Epidermal melanocyte (primary cell): Measurements from ENCODE around the gene MYCT1.
"Not testable (repeated sequence)": the region's sequence is repeated elsewhere in the genome, so short reads cannot be mapped to it uniquely, and the experiment has no call there.

ENCODE experiments used
- DNase-seq: peaks from one replicate; pipeline ENCODE4 v3.0.0; 2011; ENCODE audit warnings: low spot score; ENCODE audit not compliant: insufficient read length

MYCT1 gene, protein sequence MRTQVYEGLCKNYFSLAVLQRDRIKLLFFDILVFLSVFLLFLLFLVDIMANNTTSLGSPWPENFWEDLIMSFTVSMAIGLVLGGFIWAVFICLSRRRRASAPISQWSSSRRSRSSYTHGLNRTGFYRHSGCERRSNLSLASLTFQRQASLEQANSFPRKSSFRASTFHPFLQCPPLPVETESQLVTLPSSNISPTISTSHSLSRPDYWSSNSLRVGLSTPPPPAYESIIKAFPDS

DNA sequence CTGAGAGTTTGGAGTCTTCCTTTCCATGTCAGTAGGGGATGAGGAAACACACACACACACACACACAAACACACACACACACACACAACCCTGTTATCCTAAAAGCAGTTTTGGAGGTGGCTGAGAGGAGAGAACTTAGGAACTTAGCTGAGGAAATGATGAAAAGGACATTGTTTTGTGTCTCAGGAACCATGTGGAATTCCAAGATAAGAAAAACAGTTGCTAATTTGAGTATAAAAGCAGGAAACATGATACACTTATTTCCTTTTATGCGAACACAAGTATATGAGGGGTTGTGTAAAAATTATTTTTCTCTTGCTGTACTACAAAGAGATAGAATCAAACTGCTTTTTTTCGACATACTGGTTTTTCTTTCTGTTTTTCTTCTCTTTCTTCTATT is at the start of gene MYCT1:
Gene MYCT1 (plus strand): TSS at position 264 of the 400 bp plus-strand sequence. CDS start 6 bp downstream, at position 270.
- no peak for DNase-seq

DNA sequence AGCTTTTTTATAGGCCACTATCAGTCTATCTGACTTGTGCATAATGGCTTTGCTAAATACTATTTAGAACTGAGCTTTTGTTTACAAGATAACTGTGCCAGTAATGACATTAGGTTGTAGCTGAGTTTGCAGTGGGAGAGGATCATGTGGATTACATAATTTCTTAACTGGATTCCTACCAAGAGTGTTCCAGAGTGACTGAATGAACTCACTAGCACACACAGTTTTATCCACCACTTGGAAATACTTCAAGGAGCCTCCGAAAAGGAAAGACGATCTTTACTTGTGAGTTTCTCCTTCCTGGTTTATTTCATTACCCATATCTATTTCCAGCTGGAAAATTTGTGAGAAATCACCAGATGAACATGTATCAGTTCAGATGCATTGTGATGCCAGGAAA is 49.6 kb upstream of the MYCT1 start:
- DNase-seq, result no peak

DNA sequence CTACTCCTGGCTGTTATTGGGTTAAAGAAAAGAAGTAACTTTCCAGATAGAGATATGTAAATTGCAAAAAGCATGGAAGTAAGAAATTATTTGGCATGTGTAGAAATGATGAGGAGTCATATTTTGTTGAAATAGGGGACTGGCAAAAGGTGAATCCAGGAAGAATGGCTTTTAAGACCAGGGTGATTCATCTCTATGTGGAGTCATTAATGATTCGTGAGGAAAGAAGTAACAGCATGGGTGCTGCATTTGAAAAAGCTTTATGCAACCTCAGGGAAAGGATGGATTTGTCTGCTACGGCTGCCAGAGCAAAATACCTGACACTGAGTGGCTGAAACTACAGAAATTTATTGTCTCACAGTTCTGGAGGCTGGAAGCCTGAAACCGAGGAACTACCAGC is 45.7 kb upstream of the MYCT1 start:
- no peak for DNase-seq

DNA sequence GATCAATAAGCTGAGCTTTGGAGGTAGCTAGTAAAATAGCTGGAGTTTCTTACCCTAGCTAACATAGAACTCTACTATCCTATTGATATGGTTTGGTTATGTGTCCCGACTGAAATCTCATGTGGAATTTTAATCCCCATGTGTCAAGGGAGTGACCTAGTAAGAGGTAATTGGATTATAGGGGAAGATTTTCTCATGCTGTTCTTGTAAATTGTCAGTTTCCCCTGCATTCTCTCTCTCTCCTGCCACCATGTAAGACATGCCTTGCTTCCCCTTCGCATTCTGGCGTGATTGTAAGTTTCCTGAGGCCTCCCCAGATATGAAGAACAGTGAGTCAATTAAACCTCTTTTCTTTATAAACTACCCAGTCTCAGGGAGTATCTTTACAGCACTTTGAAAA is 35.9 kb upstream of the MYCT1 start:
- DNase-seq, result no peak

DNA sequence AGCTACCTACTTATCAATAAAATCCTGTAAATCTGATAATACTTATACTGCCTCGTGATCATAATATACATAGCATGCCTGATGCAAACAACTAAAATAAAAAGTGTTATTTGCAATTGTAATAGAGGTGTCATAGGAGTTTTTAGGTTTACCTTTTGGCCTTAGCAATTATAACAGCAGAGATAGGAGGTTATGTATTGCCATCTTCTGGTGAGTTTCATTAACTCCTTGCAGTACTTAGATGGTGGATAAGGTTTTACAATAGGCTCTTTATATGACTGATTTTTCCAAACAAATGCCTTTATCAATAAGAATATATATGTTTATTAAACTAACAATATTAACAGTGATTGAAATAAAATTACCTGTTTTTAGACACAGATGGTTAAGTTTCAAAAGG is 27.8 kb upstream of the MYCT1 start:
- DNase-seq, result no peak

DNA sequence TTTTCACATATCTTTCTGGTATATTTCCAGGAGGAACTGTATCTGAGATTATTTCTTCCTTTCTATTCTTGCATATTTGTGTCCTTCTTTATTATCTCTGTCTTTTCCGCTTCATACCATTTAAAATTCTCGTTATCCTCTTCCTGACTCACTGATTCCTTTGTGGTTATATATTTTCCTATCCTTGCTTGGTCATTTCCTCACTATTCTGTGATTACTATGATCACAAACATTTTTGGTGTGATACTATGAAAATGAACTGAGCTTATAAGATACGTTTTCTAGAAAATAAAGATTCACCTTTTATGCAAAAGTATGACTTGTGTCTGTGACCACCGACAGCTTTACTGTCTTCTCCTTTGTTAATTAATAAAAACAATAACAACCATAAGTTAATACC is 26.5 kb upstream of the MYCT1 start:
- no peak for DNase-seq

DNA sequence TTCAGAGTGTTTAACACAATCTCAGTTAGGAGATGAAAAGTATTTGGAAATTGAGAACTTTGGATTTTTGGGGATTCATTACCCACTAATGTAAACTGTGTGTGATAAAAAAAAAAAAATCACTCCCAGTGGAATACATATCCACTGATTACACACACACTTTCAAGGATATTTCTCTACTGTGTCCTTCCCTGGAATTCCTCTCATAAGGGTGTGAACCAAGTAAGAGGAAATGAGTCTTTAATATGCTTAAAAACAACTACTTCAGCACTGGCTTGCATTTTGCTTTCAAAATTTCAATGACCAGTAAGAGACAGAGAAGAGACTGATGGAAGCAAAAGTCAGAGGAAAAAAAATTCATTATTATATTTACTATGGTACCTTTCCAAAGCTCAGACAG is 24.5 kb upstream of the MYCT1 start:
- no peak for DNase-seq

DNA sequence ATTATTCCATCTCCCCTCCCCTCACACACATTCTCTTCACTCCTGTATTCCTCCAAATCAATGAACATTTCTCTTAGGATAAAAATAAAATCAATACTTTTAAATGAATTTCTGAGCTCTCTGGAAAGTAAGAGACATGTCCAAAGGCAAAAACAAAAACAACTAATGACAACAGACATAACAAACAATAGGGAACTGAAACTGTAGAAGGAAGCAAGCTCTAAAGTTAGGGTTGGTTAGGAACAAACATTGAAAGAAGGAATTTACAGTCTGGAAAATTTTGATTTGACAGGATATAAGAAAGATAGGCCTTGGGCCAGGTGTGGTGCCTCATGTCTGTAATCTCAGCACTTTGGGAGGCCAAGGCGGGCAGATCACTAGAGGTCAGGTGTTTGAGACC is 17.5 kb upstream of the MYCT1 start:
- no peak for DNase-seq

DNA sequence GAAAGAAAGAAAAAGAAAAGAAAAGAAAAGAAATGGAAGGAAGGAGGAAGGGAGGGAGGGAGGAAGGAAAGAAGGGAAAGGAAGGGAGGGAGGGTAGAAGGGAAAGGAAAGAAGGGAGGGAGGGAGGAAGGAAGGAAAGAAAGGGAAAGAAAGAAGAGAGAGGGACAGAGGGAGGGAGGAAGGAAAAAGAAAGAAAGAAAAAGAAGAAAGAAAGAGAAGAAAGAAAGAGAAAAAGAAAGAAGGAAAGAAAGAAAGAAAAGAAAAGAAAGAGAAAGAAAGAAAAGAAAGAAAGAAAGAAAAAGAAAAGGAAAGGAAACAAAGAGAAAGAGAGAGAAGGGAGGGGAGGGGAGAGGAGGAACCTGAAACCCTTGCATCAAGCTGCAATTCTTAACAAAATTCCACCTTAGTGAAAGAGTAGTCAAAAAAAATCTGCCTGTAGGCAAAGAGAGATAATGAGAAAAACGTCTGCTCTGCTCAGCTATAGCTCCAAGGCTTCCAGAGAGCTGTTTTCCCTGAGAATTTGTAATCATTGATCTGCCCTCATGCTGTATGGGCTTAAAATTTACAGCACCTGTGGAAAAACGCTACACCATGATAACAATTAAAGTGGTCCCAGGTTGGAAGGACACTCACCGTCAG is 16.7 kb upstream of the MYCT1 start:
- no peak for DNase-seq

DNA sequence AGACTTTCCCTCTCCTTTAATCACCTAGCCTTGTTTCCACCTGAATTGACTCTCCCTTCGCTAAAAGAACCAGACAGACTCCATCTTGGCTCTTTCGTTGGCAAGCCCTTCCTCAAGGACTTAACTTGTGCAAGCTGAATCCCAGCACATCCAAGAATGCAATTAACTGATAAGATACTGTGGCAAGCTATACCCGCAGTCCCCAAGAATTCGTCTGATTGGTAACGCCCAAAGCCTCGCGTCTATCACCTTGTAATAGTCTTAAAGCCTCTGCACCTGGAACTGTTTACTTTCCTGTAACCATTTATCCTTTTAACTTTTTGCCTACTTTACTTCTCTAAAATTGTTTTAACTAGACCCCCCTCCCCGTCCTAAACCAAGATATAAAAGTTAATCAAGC is 15.6 kb upstream of the MYCT1 start:
- DNase-seq, result no peak

DNA sequence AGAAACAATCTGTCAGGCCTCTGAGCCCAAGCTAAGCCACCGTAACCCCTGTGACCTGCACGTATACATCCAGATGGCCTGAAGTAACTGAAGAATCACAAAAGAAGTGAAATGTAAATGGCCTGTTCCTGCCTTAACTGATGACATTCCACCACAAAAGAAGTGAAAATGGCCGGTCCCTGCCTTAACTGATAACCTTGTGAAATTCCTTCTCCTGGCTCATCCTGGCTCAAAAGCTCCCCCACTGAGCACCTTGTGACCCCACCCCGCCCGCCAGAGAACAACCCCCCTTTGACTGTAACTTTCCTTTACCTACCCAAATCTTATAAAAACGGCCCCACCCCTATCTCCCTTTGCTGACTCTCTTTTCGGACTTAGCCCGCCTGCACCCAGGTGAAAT is 14.8 kb upstream of the MYCT1 start:
- DNase-seq, result not testable (repeated sequence)

DNA sequence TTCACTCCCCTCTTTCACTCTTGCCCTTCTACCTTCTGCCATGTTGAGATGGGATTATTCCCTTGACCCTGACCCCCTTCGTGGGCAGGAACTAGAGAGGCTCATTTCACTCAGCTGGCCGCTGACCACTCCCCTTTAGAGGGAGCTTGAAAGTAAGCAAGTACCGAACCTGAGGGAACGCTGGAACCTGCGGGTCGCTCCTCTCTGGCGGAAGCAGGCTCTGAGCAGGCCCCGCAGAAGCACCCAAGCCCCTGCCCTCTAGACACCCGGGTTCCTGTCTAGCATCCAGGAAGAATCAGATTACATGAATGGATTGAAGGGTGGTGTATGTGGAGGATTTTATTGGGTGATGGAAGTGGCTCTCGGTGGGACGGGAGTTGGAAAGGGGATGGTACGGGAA is 11.9 kb upstream of the MYCT1 start:
- DNase-seq, result no peak

DNA sequence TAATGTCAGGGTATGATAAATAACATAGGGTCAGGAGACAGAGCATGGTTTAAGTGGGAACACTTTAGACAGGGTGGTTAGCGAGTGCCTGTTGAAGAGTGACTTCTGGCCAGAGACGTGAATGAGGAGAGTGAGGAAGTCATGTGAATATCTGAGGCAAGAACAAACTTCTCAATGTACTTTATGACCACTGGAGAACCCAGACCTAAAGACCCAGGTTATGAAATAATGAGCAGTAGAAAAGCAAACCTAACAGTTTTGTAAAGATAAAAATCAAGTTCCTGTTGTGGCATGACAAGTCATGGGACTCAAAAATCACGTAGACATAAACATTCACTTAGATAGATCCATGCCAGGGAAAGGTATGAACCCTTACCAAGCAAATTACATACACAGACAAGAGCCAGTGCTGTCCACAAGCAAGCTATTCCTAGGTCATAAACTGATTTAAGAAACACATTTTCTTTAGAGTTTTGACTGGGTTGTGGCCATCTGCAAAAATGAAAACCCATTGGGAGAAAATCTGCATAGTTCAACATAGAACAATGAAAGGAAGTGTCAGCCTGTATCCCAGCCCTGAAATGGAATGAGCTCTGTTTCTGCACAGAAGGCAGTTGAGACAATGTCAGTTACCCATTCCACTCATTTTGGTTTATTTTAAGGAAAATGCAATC is 2.2 kb upstream of the MYCT1 start:
- no peak for DNase-seq

DNA sequence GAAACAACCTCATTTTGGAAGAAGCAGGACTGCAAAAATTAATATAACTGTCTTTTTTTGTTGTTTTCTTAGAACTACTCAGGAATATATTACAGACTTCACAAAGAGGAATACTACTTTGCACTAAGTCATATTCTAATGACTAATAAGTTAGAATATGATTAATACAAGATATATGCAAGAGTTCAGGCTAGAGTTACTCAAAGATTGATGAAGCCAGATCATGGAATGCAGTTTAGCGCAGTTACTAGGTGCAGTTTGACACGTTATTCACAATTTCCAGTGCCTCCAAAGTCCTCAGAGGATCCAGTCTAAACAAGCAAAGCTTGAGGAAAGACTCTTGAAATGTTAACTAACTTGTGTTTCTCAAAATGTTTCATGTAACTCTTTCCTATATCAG is 1.2 kb upstream of the MYCT1 start:
- no peak for DNase-seq

DNA sequence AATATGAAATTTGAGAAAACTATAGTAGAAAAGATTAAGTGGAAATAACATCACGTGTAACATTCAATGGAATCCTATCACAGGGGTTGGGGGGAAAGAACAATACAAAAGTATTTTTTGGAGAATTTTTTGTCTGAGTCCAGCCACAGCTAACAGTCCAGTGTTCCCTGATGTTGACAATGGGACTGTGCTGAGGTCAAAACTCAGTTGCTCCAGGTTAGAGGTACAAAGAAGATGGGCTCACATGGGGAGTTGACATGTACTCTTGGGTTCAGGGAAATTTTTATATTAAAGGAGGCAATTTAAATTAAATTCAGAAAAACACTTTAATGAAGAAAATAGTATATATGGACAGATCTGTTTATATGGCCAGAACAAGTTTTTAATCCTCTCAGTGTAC is 995 bp downstream of the MYCT1 start:
- DNase-seq, result no peak

DNA sequence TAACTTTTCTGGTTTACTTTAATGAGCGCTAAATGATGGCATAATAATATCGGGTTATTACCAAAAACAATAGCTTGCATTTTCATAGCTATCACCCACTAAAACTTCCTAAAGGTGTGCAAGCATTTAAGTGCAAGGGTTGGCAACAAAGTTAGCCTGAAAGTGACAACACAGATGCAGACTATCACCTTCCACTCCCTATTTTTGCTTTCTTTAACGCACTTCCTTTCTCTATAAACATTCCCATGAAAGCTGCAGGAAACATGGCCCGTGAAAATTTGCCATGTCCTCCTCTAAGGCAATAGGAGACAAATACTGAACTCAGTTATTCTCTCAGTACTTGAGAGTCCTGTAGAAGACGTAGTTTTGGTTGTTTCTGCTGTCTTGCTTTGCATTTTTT is 2.7 kb downstream of the MYCT1 start:
- no peak for DNase-seq

DNA sequence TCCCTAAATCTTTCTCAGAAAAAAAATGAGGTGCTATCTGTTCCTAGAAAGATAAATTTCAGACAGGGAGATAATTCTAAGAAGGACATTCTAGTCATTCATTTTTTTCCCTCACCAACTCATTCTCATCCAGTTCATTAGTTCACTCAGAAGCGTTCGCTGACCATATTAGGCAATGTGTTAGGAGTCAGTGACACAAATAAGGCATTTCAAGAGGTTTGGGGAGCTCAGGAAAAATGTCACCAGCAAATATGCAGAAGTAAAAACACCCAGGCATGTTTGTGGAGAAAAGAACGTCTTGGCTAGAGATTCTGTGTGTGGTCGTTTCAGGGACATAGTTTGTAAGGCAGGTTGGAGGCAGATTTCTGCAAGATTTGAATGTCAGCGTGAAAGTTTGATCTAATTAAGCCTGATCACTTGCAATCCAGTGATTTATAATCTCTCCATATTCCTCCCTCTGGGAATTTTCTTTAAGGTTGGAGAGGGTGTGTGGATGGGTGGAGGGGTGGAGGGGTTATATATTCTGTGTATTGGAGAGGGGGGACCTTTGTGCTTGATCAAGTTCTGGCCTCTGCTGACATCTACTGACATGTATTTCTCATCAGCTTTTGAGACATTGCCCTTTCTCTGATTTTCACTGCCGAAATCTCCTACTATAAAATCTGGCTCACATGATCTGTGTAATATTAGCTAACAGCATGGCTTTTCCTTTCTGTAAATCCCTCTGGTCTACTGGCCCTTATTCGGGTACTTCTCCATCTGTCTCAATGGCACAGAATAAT is 3.6 kb downstream of the MYCT1 start:
- no peak for DNase-seq

DNA sequence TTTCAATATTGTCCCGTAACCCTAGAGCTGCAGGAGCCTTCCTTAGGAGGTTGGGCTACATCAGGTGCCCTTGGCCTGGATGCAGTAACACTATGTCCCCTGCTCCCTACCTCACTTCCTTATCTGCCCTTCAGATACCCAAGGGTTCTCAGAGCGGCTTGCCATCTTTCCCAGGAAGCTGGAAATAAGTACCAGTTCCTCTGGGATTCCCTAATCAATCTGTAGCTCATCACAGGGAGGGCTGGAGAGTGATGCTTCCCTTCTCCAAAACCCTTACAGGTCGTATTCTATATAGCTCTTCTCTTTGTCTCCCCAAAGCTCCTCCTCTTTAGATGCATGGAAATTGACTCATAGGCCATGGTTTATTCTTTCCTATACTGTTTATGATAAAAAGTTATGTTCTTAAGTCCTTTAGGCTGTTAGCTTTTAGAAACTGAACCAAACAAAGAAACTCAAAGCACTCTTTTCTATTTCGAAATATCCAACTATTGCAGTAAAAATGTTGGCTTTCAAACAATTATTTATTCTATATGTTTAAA is 4.2 kb downstream of the MYCT1 start:
- DNase-seq, result no peak

DNA sequence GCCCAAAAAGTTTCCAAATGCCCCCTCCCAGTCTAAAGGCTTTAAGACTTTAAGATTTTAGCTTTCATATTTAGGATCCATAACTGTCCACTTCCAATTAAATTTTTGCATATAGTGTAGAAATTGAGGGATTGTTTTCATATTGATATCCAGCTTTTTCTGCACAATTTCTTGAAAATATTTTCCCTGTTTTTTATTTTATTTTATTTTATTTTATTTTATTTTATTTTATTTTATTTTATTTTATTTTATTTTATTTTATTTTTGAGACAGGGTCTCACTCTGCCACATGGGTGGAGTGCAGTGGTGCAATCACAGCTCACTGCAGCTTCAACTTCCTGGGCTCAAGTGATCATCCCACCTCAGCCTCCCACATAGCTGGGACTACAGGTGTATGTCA is 6.1 kb downstream of the MYCT1 start:
- DNase-seq, result not testable (repeated sequence)

DNA sequence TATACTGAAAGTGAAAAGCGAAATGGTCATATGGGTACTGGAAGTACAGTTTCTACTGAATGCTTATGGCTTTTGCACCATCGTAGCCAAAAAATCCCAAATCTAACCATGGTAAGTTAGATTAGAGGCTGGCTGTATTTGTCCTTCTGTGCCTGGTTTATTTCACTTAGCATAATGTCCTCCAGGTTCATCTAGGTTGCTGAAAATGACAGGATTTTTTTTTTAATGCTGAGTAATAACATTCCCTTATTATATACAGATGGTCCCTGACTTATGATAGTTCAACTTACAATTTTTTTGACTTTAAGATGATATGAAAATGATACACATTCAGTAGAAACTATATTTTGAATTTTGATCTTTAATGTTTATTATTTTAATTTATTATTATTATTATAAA is 7.6 kb downstream of the MYCT1 start:
- no peak for DNase-seq

DNA sequence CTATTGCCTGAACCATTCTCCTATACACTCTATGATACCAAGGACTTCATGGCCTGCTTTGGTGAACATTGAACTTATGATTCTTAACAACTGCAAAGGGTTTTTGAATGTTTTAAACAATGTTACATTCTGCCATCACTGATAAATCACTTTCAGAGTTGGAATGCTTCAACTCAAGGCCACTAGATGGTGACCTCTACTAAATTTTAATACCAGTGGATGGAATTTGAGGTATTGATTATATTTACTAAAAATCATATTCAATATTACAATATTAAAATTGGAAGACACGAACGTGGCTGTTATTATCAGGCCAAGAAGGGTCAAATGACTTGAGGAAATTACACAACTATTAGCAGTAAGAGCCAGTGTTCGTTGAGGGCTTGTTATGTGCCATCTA is 18.6 kb downstream of the MYCT1 start:
- DNase-seq, result no peak

DNA sequence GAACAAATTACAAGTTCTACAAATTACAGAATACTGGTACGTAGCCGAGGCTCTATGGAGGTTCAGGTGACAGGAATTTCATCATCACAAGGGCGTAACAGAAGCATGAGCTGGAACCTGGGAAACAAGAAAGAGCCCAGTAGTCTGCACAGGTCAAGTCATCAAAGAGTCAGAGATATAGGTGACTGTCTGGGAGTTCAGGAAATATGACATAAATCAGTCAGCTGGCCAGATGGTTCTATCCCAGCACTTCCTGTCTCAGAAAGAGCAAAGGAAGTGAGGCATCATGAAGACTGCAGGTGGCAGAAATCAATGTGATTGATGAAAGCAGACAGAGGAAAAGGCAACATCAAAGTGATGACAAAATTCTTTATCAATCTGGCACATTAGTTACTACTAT is 23.3 kb downstream of the MYCT1 start:
- no peak for DNase-seq
